Brain microvascular endothelial cell (primary cell): ENCODE data around the gene ADH7.

Experiments
- DNase-seq: peaks from one replicate; pipeline ENCODE4 v3.0.0-alpha.2; 2020
- H3K27ac ChIP-seq: fragments of 250-450 bp; sonication (Bioruptor Pico); 2 replicates; pipeline ENCODE4 v1.5.1; 2020; ENCODE audit warnings: mild to moderate bottlenecking, moderate library complexity
- H3K27me3 ChIP-seq: fragments of 250-450 bp; sonication (Bioruptor Pico); replicated peaks from 2 replicates; pipeline ENCODE4 v1.5.1; 2020; ENCODE audit warnings: mild to moderate bottlenecking
- H3K36me3 ChIP-seq: fragments of 250-450 bp; sonication (Bioruptor Pico); replicated peaks from 2 replicates; pipeline ENCODE4 v1.5.1; 2020; ENCODE audit warnings: mild to moderate bottlenecking
- H3K4me3 ChIP-seq: 2 replicates; pipeline ENCODE4 v1.5.1; 2011; ENCODE audit warnings: low read depth, mild to moderate bottlenecking, control low read depth, low read length, moderate library complexity
- in situ Hi-C: cut with HindIII; loops from 2 replicates; pipeline ENCODE4 v1.10.0; 2017; ENCODE audit warnings: low sequenced_read_pairs, low pct_ligation_motif_present
- TF ChIP-seq, protein P1 (sequence below): IDR thresholded peaks from 2 replicates; pipeline ENCODE4 v1.5.1; 2011; ENCODE audit warnings: low read depth, mild to moderate bottlenecking, moderate library complexity, low read length, control low read depth, inconsistent platforms; ENCODE audit errors: missing control alignments

Gene ADH7

DNA sequence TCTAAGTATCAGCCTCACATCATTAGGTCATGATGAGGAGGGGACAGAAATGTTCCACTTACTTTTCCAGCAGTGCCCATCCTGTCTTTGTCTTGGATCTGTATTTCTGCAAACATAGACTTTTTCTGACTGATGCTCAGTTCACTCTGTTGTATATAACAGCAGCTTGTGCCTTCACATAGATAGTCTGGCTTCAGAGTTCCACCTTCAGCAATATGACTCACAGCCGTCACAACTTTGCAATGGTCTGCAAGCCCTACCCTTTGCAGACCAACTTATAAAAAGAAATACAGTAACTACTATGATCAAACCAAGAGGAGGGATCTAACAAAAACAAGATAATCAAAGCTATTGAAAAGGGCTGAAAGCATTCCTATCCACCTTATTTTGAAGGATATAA is at the start of gene ADH7:
ADH7 (minus strand) TSS at position 189 of the 400 bp plus-strand sequence; CDS start at position 80, 109 bp downstream.
- Histone ChIP-seq H3K4me3 (no peak within 1 kb of the TSS), H3K27ac (no peak within 1 kb of the TSS), H3K27me3 (no peaks in the 10 kb centered on the region), H3K36me3 (no peaks in the 10 kb centered on the region)
- TF ChIP-seq, protein P1, sequence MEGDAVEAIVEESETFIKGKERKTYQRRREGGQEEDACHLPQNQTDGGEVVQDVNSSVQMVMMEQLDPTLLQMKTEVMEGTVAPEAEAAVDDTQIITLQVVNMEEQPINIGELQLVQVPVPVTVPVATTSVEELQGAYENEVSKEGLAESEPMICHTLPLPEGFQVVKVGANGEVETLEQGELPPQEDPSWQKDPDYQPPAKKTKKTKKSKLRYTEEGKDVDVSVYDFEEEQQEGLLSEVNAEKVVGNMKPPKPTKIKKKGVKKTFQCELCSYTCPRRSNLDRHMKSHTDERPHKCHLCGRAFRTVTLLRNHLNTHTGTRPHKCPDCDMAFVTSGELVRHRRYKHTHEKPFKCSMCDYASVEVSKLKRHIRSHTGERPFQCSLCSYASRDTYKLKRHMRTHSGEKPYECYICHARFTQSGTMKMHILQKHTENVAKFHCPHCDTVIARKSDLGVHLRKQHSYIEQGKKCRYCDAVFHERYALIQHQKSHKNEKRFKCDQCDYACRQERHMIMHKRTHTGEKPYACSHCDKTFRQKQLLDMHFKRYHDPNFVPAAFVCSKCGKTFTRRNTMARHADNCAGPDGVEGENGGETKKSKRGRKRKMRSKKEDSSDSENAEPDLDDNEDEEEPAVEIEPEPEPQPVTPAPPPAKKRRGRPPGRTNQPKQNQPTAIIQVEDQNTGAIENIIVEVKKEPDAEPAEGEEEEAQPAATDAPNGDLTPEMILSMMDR = no peak
- no peak for DNase-seq
- in situ Hi-C loops = no loop called here

DNA sequence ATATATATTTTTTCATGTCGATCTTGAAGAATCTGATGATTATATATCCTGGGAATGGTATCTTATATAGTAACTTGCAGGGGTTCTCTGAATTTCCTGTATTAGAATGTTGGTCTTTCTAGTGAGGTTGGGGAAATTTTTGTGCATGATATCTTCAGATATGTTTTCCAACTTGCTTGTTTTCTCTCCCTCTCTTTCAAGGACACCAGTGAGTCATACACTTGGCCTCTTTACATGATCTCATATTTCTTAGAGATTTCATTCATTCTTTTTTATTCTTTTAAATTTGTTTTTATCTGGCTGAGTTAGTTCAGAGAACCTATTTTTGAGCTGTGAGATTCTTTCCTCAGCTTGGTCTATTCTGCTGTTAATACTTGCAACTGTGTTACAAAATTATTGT is 48.5 kb upstream of the ADH7 start:
- no peak for DNase-seq
- Histone ChIP-seq H3K4me3 (no peak overlapping the region), H3K36me3 (no peaks in the 10 kb centered on the region), H3K27ac (no peak overlapping the region), H3K27me3 (no peaks in the 10 kb centered on the region)
- in situ Hi-C loops = no loop called here
- TF ChIP-seq, protein P1 = no peak

DNA sequence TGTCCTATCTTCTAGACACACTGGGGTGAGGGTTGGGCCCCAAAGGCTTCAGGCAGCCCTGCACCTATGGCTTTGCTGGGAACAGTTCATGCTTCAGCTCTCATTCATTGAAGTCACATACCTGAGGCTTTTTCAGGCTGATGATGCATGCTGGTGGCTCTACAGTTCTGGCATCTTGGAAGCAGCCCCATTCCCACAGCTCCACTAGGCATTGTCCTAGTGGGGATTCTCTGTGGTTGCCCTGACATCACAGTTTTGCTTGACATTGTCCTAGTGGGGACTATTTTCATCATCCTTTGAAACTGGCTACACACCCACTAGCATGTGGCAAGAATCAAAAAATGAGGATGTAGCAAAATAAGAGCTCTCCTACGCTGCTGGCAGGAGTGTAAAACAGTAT is 38.0 kb upstream of the ADH7 start:
- DNase-seq = no peak
- Histone ChIP-seq H3K4me3 (no peak overlapping the region), H3K27ac (no peak overlapping the region), H3K36me3 (no peaks in the 10 kb centered on the region), H3K27me3 (no peaks in the 10 kb centered on the region)
- in situ Hi-C loops = no loop called here
- TF ChIP-seq, protein P1 = no peak

DNA sequence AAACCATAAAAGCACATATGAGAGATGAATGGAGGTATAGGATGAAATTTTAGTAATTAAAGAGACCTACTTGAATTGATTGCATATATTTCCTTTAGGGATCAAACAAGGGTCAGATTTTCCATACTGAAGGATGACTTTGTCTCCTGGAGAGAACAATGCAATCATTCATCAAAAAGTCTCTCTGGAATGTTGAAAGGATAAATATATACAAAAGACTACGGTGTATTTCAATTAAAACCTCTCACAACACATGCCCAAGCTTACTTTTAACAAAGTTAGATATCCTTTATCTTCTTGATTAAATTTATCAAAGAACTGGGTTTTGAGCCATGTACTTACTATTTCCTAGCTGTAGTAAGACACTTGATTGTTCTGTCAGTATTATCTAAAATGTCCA is 36.8 kb upstream of the ADH7 start:
- Histone ChIP-seq H3K36me3 (no peaks in the 10 kb centered on the region), H3K4me3 (no peak overlapping the region), H3K27me3 (no peaks in the 10 kb centered on the region), H3K27ac (no peak overlapping the region)
- no peak for DNase-seq
- in situ Hi-C loops = no loop called here
- TF ChIP-seq, protein P1 = no peak

DNA sequence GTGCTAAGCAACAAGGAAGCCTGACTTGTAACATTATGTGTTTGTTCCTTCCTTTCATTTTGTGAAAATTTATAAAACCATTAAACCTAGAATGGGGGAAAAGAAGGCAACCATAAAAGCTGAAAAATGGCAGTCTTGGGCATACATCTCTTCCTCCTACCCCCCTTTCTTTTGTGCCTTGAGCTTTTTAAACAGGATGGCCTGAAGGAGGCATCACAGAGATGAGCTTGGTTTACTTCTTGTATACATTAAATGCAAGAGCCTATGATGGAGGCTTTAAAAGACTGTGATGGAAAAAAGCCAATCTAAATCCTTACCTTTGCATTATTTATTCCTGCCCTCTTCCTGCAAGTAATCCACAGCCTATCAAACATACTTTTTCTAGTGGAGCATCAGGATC is 36.2 kb upstream of the ADH7 start:
- H3K27ac ChIP-seq = no peak overlapping the region
- DNase-seq = no peak
- H3K36me3 ChIP-seq = no peaks in the 10 kb centered on the region
- in situ Hi-C loops = no loop called here
- TF ChIP-seq, protein P1 = no peak
- no peak overlapping the region for H3K4me3 ChIP-seq
- H3K27me3 ChIP-seq = no peaks in the 10 kb centered on the region

DNA sequence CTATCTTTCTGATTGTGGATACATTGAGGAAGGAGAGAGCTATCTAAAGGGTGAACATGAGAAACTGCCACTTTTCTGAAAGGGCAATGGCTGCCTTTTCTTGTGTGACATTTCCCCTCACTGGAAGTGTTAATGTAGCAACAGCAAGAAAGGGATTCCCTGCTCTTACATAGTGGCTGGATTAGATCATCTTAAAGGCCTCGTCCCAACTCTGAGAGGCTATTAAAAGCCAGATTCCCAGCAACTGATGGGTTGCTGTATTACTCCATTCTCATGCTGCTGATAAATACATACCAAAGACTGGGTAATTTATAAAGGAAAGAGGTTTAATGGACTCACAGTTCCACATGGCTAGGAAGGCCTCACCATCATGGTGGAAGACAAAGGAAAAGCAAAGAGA is 33.7 kb upstream of the ADH7 start:
- Histone ChIP-seq H3K36me3 (no peaks in the 10 kb centered on the region), H3K27me3 (no peaks in the 10 kb centered on the region), H3K4me3 (no peak overlapping the region), H3K27ac (no peak overlapping the region)
- DNase-seq = no peak
- in situ Hi-C loops = no loop called here
- TF ChIP-seq, protein P1 = no peak
